Esophagus (tissue), 2 donors: ENCODE data around the gene EPHB6. TPM values are rescaled to one million over a fixed set of nuclear protein-coding genes. Genes with fewer than 3 reads are reported as not detected.

Experiments used
- H3K27ac ChIP-seq, 2 donors: one replicate each; pipeline ENCODE4 v1.5.1; 2013; ENCODE audit warnings: low read depth in 2 of 2, mild to moderate bottlenecking in 2 of 2, inconsistent platforms in 1 of 2, low read length in 1 of 2, moderate library complexity in 1 of 2
- H3K27me3 ChIP-seq, 2 donors: one replicate each; pipeline ENCODE4 v1.6.1; 2013; ENCODE audit warnings: low read length in 2 of 2, control low read depth in 1 of 2, mild to moderate bottlenecking in 1 of 2; ENCODE audit not compliant: insufficient read depth in 2 of 2, control insufficient read depth in 1 of 2
- H3K36me3 ChIP-seq, 2 donors: one replicate each; pipeline ENCODE4 v1.6.1; 2013; ENCODE audit warnings: low read length in 1 of 2; ENCODE audit not compliant: control insufficient read depth in 2 of 2, insufficient read depth in 2 of 2
- H3K4me1 ChIP-seq, 2 donors: one replicate each; pipeline ENCODE4 v1.6.1; 2013; ENCODE audit warnings: low read length in 1 of 2; ENCODE audit not compliant: control insufficient read depth in 2 of 2, insufficient read depth in 2 of 2
- H3K4me3 ChIP-seq, 2 donors: one replicate each; pipeline ENCODE4 v1.5.1; 2013; ENCODE audit warnings: low read length in 2 of 2, mild to moderate bottlenecking in 2 of 2, low read depth in 1 of 2, moderate library complexity in 1 of 2
- H3K9me3 ChIP-seq, 2 donors: one replicate each; pipeline ENCODE4 v1.6.1; 2013; ENCODE audit warnings: mild to moderate bottlenecking in 2 of 2, low read depth in 1 of 2, low read length in 1 of 2, moderate library complexity in 1 of 2; ENCODE audit not compliant: control insufficient read depth in 2 of 2, insufficient read depth in 1 of 2
- WGBS, 2 donors: extraction: QIAGEN DNeasy Blood & Tissue Kit; methylation state at CpG; one replicate each; pipeline ENCODE4 v1.1.7; 2013; 5-methylcytosine and 5-hydroxymethylcytosine counted together
- polyA plus RNA-seq, 2 donors: library from polyadenylated mRNA; stranded (reverse); fragments of 200-250 nt; gene quantifications; one replicate each; pipeline ENCODE4 v1.2.3, GENCODE V29; 2013
- donor health status: healthy with polysubstance abuse.
- donor health status: Bipolar disorder and iron deficiency.

Gene EPHB6
- polyA plus RNA-seq, 2 donors, result 17.0 to 33.3 TPM

GRCh38 chr7:142851919-142852318, 3.0 kb upstream of the EPHB6 start:
- Histone ChIP-seq H3K9me3 (no peaks in the 10 kb centered on the region), H3K4me3 (no peak overlapping the region), H3K36me3 (no peaks in the 10 kb centered on the region), H3K4me1 (peaks cover 6 to 7% of the 10 kb centered on the region in 2 donors), H3K27me3 (no peaks in the 10 kb centered on the region), H3K27ac (no peak overlapping the region)

DNA sequence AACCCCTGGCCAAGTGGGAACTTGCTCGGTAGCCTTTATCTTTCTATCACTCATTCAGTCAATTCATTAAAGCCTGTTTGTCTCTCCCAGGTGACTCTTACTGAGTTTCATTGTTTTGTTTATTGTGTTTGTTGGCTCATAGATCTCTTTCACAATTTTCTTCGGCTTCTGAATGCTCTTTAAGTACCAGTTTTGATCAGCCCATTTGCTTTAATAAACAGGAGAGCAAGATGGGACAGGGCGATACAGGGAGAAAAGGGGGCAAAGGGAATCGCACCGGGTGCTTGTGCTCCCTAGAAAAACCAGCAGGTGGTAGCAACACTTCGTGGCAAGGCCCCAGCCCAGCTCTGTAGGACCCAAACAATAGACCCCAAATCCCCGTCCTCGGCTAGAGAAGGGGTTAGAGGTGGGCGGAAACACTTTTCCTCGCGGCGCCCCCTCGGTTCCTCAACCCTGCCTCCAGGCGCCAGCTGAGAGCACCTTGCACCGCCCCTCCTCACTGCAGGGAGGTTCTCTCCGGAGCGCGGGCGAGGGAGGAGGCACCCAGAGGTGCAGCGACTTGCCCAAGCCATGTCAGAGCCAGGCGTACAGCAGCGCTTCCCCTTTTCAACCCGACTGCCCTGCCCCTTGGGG, 1.0 kb upstream of the EPHB6 start:
- Histone ChIP-seq H3K36me3 (no peaks in the 10 kb centered on the region), H3K9me3 (no peaks in the 10 kb centered on the region), H3K4me3 (peak overlapping the region; percentile 58 to 76), H3K27me3 (no peaks in the 10 kb centered on the region), H3K4me1 (peaks cover 6 to 7% of the 10 kb centered on the region in 2 donors), H3K27ac (peak overlapping the region; percentile 88 to 95)
- 0% methylated on average over 23 of the region's 23 CpGs for WGBS, 2 donors

GRCh38 chr7:142855114-142855743, 353 bp downstream of the EPHB6 start:
- whole genome bisulfite sequencing, 2 donors, result 5% methylated on average over 34 to 43 of the region's 43 CpGs
- H3K4me3 ChIP-seq, result peak overlapping the region; percentile 58 to 76

DNA sequence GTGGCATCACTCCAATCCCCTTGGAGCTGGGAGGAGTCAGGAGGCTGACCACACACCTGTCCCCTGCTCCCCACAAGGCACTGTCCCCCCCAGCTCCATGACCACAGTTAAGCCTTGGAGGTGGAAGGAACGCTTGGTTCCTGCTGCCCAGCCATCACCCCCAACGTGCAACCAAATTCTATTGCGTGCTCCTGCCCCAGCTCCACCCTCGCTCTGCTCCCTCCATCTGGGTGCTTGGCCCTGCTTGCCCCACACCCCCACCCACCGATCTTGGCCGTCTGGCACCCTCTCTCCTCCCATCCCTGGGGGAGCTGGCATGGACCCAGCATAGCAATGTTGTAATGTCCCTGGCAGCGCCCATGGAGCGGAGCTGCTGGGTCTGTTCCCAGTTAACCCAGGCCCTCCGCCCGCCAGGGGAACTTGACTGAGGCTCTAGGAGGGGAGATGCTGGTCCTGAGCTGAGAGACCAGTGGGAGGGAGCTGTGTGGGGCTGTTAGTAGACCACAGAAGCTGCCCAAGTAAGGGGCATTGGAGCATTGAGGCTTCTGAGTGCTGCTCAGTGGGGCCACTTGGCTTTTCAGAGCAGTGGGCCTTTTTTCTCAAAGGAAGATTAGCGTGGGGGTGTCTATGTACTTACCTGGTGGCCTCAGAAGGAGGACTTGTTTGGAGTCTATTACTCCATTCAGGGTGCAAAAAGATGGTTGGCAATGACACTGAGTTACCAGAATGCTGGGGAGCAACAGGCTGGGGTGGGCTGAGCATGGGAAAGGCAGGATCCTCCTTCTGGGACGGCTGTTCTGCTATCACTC, 1.1 kb downstream of the EPHB6 start:
- H3K27ac ChIP-seq, result peak overlapping the region; percentile 29 to 95
- H3K9me3 ChIP-seq, result no peaks in the 10 kb centered on the region
- H3K4me1 ChIP-seq, result peaks cover 6 to 7% of the 10 kb centered on the region in 2 donors
- 35 to 46% methylated on average over 12 of the region's 12 CpGs for WGBS, 2 donors
- H3K36me3 ChIP-seq, result no peaks in the 10 kb centered on the region
- no peaks in the 10 kb centered on the region for H3K27me3 ChIP-seq
- peak overlapping the region; percentile 58 to 76 for H3K4me3 ChIP-seq

More at GRCh38 chr7:142855114-142855743, 353 bp downstream of the EPHB6 start:
- Histone ChIP-seq H3K27me3 (no peaks in the 10 kb centered on the region), H3K9me3 (no peaks in the 10 kb centered on the region), H3K36me3 (no peaks in the 10 kb centered on the region), H3K4me1 (peaks cover 6 to 7% of the 10 kb centered on the region in 2 donors), H3K27ac (peak overlapping the region; percentile 29 to 95)

DNA sequence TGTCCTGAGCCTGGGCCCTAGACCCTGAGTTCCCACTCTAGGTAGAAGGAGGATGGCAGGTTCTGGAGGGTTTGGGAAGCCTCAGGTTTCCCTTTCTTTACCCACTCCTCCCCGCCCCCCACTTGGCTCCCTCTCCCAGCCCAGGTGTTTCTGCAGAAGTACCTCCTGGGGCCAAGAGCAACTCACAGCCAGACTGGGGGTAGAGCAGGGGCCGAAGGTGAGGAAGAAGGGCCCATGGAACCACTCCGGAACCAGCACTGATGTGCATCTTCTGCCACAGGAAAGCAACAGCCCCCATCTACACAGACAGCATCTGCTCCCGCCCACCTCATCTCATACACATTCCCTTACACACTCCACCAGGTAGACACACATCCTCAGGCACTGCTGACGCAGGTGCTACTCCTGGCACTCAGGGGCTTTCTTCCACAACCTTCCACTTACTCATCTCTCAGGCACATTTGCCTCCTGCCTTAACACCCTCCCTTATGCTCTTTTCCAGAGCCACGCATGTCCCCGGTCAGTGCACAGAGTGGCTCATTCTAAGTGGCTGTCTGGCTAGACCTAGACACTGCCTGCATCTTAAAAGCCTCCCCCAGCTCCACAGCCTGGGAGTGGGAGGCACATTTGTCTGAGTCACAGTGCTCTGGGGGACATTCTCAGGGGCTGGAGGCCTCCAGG, 1.8 kb downstream of the EPHB6 start:
- Histone ChIP-seq H3K27ac (peak overlapping the region in 1 of 2 donors; percentile 43), H3K4me3 (no peak overlapping the region), H3K4me1 (peaks cover 6 to 7% of the 10 kb centered on the region in 2 donors), H3K27me3 (no peaks in the 10 kb centered on the region), H3K9me3 (no peaks in the 10 kb centered on the region), H3K36me3 (no peaks in the 10 kb centered on the region)
- 47 to 51% methylated on average over 7 of the region's 7 CpGs for WGBS, 2 donors

GRCh38 chr7:142857625-142858024, 2.7 kb downstream of the EPHB6 start:
- H3K27me3 ChIP-seq, result no peaks in the 10 kb centered on the region
- peaks cover 6 to 7% of the 10 kb centered on the region in 2 donors for H3K4me1 ChIP-seq
- H3K4me3 ChIP-seq, result no peak overlapping the region
- no peak overlapping the region for H3K27ac ChIP-seq
- no peaks in the 10 kb centered on the region for H3K36me3 ChIP-seq
- H3K9me3 ChIP-seq, result no peaks in the 10 kb centered on the region
- WGBS, 2 donors, result 67 to 71% methylated on average over 5 of the region's 5 CpGs

- Histone ChIP-seq H3K4me1 (peaks cover 6 to 11% of the 10 kb centered on the region in 2 donors), H3K27ac (no peak overlapping the region), H3K36me3 (peaks cover 6 to 11% of the 10 kb centered on the region in 2 donors), H3K9me3 (no peaks in the 10 kb centered on the region), H3K27me3 (no peaks in the 10 kb centered on the region), H3K4me3 (no peak overlapping the region)
Observed at GRCh38 chr7:142859411-142859810, 4.5 kb downstream of the EPHB6 start.

GRCh38 chr7:142859829-142860228, 5.0 kb downstream of the EPHB6 start:
- Histone ChIP-seq H3K9me3 (no peaks in the 10 kb centered on the region), H3K27me3 (no peaks in the 10 kb centered on the region), H3K27ac (no peak overlapping the region), H3K4me3 (no peak overlapping the region), H3K4me1 (peaks cover 6 to 12% of the 10 kb centered on the region in 2 donors), H3K36me3 (peaks cover 6 to 11% of the 10 kb centered on the region in 2 donors)
- WGBS, 2 donors, result 29 to 35% methylated on average over 5 of the region's 5 CpGs

GRCh38 chr7:142860968-142861367, 6.1 kb downstream of the EPHB6 start:
- Histone ChIP-seq H3K36me3 (peaks cover 6 to 11% of the 10 kb centered on the region in 2 donors), H3K9me3 (no peaks in the 10 kb centered on the region), H3K27me3 (no peaks in the 10 kb centered on the region), H3K27ac (no peak overlapping the region), H3K4me3 (no peak overlapping the region), H3K4me1 (peaks cover 0 to 14% of the 10 kb centered on the region in 2 donors)
- 77 to 86% methylated on average over 3 of the region's 3 CpGs for WGBS, 2 donors
